PFSK-1 (cell line): ENCODE measurements around the gene CA12.

ENCODE experiments used
- FOXP2 ChIP-seq: optimal IDR thresholded peaks from 2 replicates; pipeline ENCODE3; 2011; ENCODE audit warnings: borderline replicate concordance, control low read depth, inconsistent platforms; ENCODE audit not compliant: insufficient read depth; ENCODE audit errors: extremely low read length, extremely low read depth
- SIN3A ChIP-seq: IDR thresholded peaks from 2 replicates; pipeline ENCODE4 v1.6.1; 2012; ENCODE audit warnings: mild to moderate bottlenecking, low read length, moderate library complexity, borderline replicate concordance; ENCODE audit not compliant: insufficient read depth
- TAF1 ChIP-seq: IDR thresholded peaks from 2 replicates; pipeline ENCODE4 v1.6.1; 2012; ENCODE audit warnings: low read length, control low read depth, borderline replicate concordance; ENCODE audit not compliant: insufficient read depth
- TF ChIP-seq, protein P1 (sequence below), 2 experiments: IDR thresholded peaks; 2 replicates each; pipeline versions ENCODE4 v1.6.1 to v1.8.0; 2011 to 2012; ENCODE audit warnings: low read depth in 2 of 2, low read length in 2 of 2, control low read depth in 1 of 2, inconsistent platforms in 1 of 2, mild to moderate bottlenecking in 1 of 2, moderate library complexity in 1 of 2; ENCODE audit not compliant: insufficient read depth in 1 of 2

DNA sequence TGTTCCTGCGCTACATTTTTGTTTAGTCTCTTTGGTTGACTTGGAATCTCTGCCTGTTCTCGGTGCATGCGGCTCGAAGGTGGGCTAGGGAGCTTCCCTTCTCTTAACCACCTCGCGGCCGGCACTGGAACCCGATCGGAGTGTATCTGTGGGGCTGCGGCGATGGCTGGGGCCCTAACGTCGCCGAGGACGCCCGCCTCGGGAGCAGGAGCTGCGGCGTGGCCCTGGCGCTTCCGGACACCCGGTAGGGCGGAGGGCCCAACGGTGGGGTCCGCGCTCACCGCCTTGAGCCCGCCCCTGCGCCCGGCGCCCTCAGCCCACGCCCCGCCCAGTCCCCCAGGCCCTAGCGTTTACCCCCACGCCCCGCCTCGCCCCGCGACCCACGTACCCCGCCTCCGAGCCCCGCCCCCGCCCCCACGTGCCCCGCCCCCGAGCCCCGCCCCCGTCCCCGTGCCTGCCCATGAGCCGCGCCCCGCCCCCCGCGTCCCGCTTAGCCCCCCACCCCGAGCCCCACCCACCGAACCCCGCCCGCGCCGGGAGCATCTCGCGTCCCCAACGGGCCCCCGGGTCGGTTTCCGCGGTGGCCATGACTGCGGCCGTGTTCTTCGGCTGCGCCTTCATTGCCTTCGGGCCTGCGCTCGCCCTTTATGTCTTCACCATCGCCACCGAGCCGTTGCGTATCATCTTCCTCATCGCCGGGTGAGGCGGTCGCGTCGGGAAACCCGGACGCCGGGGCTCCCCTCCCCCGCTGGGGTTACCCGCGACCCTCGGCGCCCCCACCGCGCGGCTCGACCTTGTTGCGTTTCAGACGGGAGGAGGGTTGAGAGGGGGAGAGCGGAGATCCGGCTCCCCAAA, 104.4 kb downstream of the CA12 start, which contains the start of gene APH1B:
- TF ChIP-seq, protein P1, sequence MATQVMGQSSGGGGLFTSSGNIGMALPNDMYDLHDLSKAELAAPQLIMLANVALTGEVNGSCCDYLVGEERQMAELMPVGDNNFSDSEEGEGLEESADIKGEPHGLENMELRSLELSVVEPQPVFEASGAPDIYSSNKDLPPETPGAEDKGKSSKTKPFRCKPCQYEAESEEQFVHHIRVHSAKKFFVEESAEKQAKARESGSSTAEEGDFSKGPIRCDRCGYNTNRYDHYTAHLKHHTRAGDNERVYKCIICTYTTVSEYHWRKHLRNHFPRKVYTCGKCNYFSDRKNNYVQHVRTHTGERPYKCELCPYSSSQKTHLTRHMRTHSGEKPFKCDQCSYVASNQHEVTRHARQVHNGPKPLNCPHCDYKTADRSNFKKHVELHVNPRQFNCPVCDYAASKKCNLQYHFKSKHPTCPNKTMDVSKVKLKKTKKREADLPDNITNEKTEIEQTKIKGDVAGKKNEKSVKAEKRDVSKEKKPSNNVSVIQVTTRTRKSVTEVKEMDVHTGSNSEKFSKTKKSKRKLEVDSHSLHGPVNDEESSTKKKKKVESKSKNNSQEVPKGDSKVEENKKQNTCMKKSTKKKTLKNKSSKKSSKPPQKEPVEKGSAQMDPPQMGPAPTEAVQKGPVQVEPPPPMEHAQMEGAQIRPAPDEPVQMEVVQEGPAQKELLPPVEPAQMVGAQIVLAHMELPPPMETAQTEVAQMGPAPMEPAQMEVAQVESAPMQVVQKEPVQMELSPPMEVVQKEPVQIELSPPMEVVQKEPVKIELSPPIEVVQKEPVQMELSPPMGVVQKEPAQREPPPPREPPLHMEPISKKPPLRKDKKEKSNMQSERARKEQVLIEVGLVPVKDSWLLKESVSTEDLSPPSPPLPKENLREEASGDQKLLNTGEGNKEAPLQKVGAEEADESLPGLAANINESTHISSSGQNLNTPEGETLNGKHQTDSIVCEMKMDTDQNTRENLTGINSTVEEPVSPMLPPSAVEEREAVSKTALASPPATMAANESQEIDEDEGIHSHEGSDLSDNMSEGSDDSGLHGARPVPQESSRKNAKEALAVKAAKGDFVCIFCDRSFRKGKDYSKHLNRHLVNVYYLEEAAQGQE (IDR thresholded peaks at IDR 0.05; ENCODE audit: insufficient read depth in 1 of 2, low read depth in 2 of 2, low read length in 2 of 2): no peak
- TF ChIP-seq TAF1 (no peak), FOXP2 (peak; percentile 11), SIN3A (peak; percentile 25; the same call in 1 of the 2 replicates)
